HG02798 (cell line): ENCODE measurements around the gene FAM161B.

Experiments used
- ATAC-seq: cut with Tn5 transposase; IDR thresholded peaks from one replicate; pipeline ENCODE4 v1.9.1; 2021; ENCODE audit warnings: mild to moderate bottlenecking; ENCODE audit not compliant: unreplicated experiment, poor library complexity

FAM161B gene

GRCh38 chr14:73884438-73885190, 65.3 kb downstream of the FAM161B start:
- no peak for ATAC-seq
